HFFc6 (cell line): ENCODE data around the gene ZNF497. TPM values are rescaled to one million over a fixed set of nuclear protein-coding genes. Genes with fewer than 3 reads are reported as not detected.

Experiments used
- DNase-seq: peaks from one replicate; pipeline ENCODE4 v3.0.0-alpha.2; 2018
- H3K27ac Mint-ChIP-seq: 2 replicates; pipeline ENCODE4 v1.8.0; 2020; ENCODE audit warnings: mild to moderate bottlenecking, mixed read lengths
- H3K27me3 Mint-ChIP-seq: 2 replicates; pipeline ENCODE4 v1.8.0; 2021; ENCODE audit warnings: mild to moderate bottlenecking, moderate library complexity, mixed read lengths; ENCODE audit not compliant: insufficient read depth
- H3K36me3 Mint-ChIP-seq: 2 replicates; pipeline ENCODE4 v1.8.0; 2021; ENCODE audit warnings: low read depth, mixed read lengths
- H3K4me1 Mint-ChIP-seq: 2 replicates; pipeline ENCODE4 v1.8.0; 2020; ENCODE audit warnings: low read depth, mixed read lengths
- H3K4me3 Mint-ChIP-seq: 2 replicates; pipeline ENCODE4 v1.8.0; 2020; ENCODE audit warnings: mild to moderate bottlenecking, moderate library complexity, mixed read lengths
- H3K9me3 Mint-ChIP-seq: 2 replicates; pipeline ENCODE4 v1.8.0; 2020; ENCODE audit warnings: mild to moderate bottlenecking, mixed read lengths
- total RNA-seq, 6 experiments: library from RNA; stranded (reverse); fragmentation: NEBNext Ultra II Directional; extraction: Animal tissue kit (Norgen Biotek cat#: 25700); gene quantifications; 2 replicates in 1 of 6; 3 replicates in 5 of 6; pipeline ENCODE4 v1.2.3, GENCODE V29; 2021
- TF ChIP-seq, protein P1 (sequence below): fragments of 200-600 bp; sonication (generic); IDR thresholded peaks from 2 replicates; pipeline ENCODE4 v1.5.0; 2021; ENCODE audit warnings: antibody characterized with exemption, mild to moderate bottlenecking

ZNF497 gene
- total RNA-seq, 6 experiments from 2014 or later, result 0.16 to 0.35 (median 0.27) TPM

DNA sequence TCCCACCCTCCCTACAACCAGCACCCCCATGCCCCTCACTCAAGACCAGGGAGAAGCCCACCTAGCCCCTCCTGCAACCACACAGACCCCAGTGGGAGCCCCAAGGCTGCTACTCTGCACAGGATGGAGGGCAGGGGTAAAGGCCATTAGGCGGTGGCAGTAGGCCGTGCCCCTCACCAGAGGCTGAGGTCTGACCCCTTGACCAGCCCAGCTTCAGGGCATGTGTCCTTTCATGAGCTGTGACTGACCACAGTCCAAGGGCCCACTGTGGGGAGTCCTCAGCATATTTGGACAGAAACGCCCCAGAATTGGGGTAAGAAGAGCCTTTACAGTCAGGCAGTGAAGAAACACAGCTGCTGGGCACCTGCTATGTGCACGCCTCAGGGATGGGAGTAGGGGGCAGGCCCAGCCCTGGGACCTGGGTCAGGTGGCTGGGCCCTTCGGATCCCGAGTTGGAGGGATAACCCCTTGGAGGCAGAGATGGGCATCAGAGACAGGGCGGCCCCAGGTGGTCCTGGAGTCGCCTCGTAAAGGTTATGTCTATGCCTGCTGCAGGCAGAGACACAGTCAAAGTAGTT lies 22.9 kb upstream of the ZNF497 start:
- DNase-seq, result no peak
- TF ChIP-seq, protein P1, sequence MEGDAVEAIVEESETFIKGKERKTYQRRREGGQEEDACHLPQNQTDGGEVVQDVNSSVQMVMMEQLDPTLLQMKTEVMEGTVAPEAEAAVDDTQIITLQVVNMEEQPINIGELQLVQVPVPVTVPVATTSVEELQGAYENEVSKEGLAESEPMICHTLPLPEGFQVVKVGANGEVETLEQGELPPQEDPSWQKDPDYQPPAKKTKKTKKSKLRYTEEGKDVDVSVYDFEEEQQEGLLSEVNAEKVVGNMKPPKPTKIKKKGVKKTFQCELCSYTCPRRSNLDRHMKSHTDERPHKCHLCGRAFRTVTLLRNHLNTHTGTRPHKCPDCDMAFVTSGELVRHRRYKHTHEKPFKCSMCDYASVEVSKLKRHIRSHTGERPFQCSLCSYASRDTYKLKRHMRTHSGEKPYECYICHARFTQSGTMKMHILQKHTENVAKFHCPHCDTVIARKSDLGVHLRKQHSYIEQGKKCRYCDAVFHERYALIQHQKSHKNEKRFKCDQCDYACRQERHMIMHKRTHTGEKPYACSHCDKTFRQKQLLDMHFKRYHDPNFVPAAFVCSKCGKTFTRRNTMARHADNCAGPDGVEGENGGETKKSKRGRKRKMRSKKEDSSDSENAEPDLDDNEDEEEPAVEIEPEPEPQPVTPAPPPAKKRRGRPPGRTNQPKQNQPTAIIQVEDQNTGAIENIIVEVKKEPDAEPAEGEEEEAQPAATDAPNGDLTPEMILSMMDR, result no peak
- peaks cover 25% of the 10 kb centered on the region for H3K36me3 Mint-ChIP-seq

GRCh38 chr19:58382997-58383603 lies 20.5 kb upstream of the ZNF497 start:
- H3K4me1 Mint-ChIP-seq, result peaks cover 34% of the 10 kb centered on the region
- peaks cover 9% of the 10 kb centered on the region for H3K27me3 Mint-ChIP-seq
- no peak overlapping the region for H3K4me3 Mint-ChIP-seq
- no peaks in the 10 kb centered on the region for H3K9me3 Mint-ChIP-seq
- peaks cover 10% of the 10 kb centered on the region for H3K36me3 Mint-ChIP-seq
- H3K27ac Mint-ChIP-seq, result no peak overlapping the region; the same call in 1 of the 2 replicates
- TF ChIP-seq, protein P1, result no peak
- DNase-seq, result no peak

More for the DNA sequence above, 22.9 kb upstream of the ZNF497 start:
- H3K27ac Mint-ChIP-seq, result peak overlapping the region; percentile 97
- H3K4me3 Mint-ChIP-seq, result peak overlapping the region; percentile 99
- H3K4me1 Mint-ChIP-seq, result peaks cover 36% of the 10 kb centered on the region
- H3K27me3 Mint-ChIP-seq, result peaks cover 9% of the 10 kb centered on the region
- H3K9me3 Mint-ChIP-seq, result no peaks in the 10 kb centered on the region

GRCh38 chr19:58381460-58382212 lies 19.1 kb upstream of the ZNF497 start:
- Mint-ChIP-seq H3K27me3 (no peaks in the 10 kb centered on the region; the same call in 1 of the 2 replicates), H3K27ac (peak overlapping the region; percentile 92), H3K36me3 (no peaks in the 10 kb centered on the region), H3K9me3 (no peaks in the 10 kb centered on the region), H3K4me3 (peak overlapping the region; percentile 96), H3K4me1 (peaks cover 29% of the 10 kb centered on the region)
- TF ChIP-seq, protein P1, result no peak
- no peak for DNase-seq

- H3K4me3 Mint-ChIP-seq, result peak within 1 kb of the TSS; percentile 96
- no peaks in the 10 kb centered on the region; the same call in 1 of the 2 replicates for H3K27me3 Mint-ChIP-seq
- H3K9me3 Mint-ChIP-seq, result no peaks in the 10 kb centered on the region
- no peaks in the 10 kb centered on the region for H3K36me3 Mint-ChIP-seq
- TF ChIP-seq, protein P1, result no peak
- peaks cover 26% of the 10 kb centered on the region for H3K4me1 Mint-ChIP-seq
- peak within 1 kb of the TSS; percentile 92 for H3K27ac Mint-ChIP-seq
- peak; percentile 100 for DNase-seq
Measured at GRCh38 chr19:58380662-58381459, 18.3 kb upstream of the ZNF497 start, which contains the start of gene ZNF837. Gene ZNF837 (minus strand): TSS chr19:58381030. CDS start chr19:58369332, 11,698 bp downstream.

GRCh38 chr19:58380037-58380661 lies 17.6 kb upstream of the ZNF497 start:
- H3K36me3 Mint-ChIP-seq, result no peaks in the 10 kb centered on the region
- H3K27me3 Mint-ChIP-seq, result no peaks in the 10 kb centered on the region; the same call in 1 of the 2 replicates
- DNase-seq, result no peak
- peak overlapping the region; percentile 96 for H3K4me3 Mint-ChIP-seq
- H3K4me1 Mint-ChIP-seq, result peaks cover 19% of the 10 kb centered on the region
- TF ChIP-seq, protein P1, result no peak
- peak overlapping the region; percentile 92 for H3K27ac Mint-ChIP-seq
- H3K9me3 Mint-ChIP-seq, result no peaks in the 10 kb centered on the region
